DOHH2 (cell line): ENCODE results near the gene HSPA4.

Source experiments
- H3F3A ChIP-seq: fragments of 200-600 bp; sonication (generic), shearing (Covaris generic); 2 replicates; pipeline ENCODE4 v1.6.0; 2016; ENCODE audit warnings: antibody characterized with exemption, mild to moderate bottlenecking; ENCODE audit not compliant: control insufficient read depth, insufficient read depth
- H3K27ac ChIP-seq: fragments of 200-600 bp; sonication (generic); 2 replicates; pipeline ENCODE4 v1.5.1; 2014; ENCODE audit warnings: low read depth, mild to moderate bottlenecking, low read length, moderate library complexity
- H3K27me3 ChIP-seq: fragments of 200-600 bp; sonication (generic); 2 replicates; pipeline ENCODE4 v1.6.1; 2014; ENCODE audit warnings: mild to moderate bottlenecking, low read length, mixed read lengths; ENCODE audit not compliant: control insufficient read depth
- H3K36me3 ChIP-seq: fragments of 200-600 bp; sonication (generic); 2 replicates; pipeline ENCODE4 v1.6.1; 2014; ENCODE audit warnings: mild to moderate bottlenecking, low read length, moderate library complexity, mixed read lengths; ENCODE audit not compliant: control insufficient read depth
- H3K4me1 ChIP-seq: fragments of 200-600 bp; sonication (generic); 2 replicates; pipeline ENCODE4 v1.6.1; 2014; ENCODE audit warnings: mild to moderate bottlenecking, low read length, mixed read lengths; ENCODE audit not compliant: control insufficient read depth
- H3K4me2 ChIP-seq: fragments of 200-600 bp; sonication (generic); 2 replicates; pipeline ENCODE4 v1.6.0; 2014; ENCODE audit warnings: mild to moderate bottlenecking, low read length, moderate library complexity
- H3K4me3 ChIP-seq: fragments of 200-600 bp; sonication (generic); 2 replicates; pipeline ENCODE4 v1.5.1; 2014; ENCODE audit warnings: mild to moderate bottlenecking, low read length, mixed read lengths
- H3K79me2 ChIP-seq: fragments of 200-600 bp; sonication (generic); 2 replicates; pipeline ENCODE4 v1.6.1; 2014; ENCODE audit warnings: mild to moderate bottlenecking, low read length, mixed read lengths; ENCODE audit not compliant: control insufficient read depth
- H3K9me2 ChIP-seq: fragments of 200-600 bp; sonication (generic); replicated peaks from 2 replicates; pipeline ENCODE4 v1.6.1; 2014; ENCODE audit warnings: mild to moderate bottlenecking, low read length, mixed read lengths; ENCODE audit not compliant: control insufficient read depth
- H3K9me3 ChIP-seq: fragments of 200-600 bp; sonication (generic); 2 replicates; pipeline ENCODE4 v1.6.1; 2014; ENCODE audit warnings: antibody characterized with exemption, low read length, mixed read lengths; ENCODE audit not compliant: control insufficient read depth, insufficient read depth
- H4K20me1 ChIP-seq: fragments of 200-600 bp; sonication (generic); 2 replicates; pipeline ENCODE4 v1.6.0; 2014; ENCODE audit warnings: low read depth, mild to moderate bottlenecking, antibody characterized with exemption, low read length, moderate library complexity; ENCODE audit not compliant: control insufficient read depth, insufficient read depth
- EZH2phosphoT487 ChIP-seq: fragments of 200-600 bp; sonication (generic); IDR thresholded peaks from 2 replicates; pipeline ENCODE4 v1.6.1; 2017; ENCODE audit warnings: borderline replicate concordance, mild to moderate bottlenecking, antibody characterized with exemption, low read length, moderate library complexity, mixed read lengths
- TF ChIP-seq, protein P1 (sequence below): fragments of 200-600 bp; sonication (generic); IDR thresholded peaks from one replicate; pipeline ENCODE4 v1.5.1; 2014; ENCODE audit warnings: antibody characterized with exemption, mild to moderate bottlenecking, low read depth, low read length; ENCODE audit not compliant: poor library complexity, severe bottlenecking

HSPA4 gene

DNA sequence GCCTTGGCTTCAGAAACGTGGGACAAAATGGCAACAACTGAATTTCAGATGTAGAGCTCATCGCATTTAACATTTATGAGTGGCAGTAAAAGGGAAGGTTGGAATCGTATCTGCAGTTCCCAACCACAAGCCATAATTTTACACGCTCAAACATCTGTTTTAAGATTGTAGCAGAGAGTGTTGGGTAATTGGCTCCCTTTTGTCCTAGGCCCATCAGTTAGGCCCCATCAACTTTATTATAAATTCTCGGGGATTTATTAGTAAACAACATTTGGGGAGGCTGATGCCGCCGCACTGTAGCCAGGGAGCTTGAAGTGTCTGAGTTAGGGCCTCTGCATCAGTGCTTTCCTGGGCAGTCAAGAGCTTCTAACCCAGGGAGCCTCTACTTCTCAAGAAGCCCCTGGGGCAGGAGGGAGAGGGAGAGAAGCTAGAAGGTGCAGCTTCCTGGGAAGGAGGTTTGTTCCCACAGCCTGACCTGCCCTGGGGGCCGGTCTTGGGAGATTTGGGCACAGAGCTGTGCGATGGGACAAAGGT, 66.2 kb downstream of the HSPA4 start:
- no peaks in the 10 kb centered on the region for H3K9me2 ChIP-seq
- no peaks in the 10 kb centered on the region for H3K9me3 ChIP-seq
- no peak for TF ChIP-seq EZH2phosphoT487
- TF ChIP-seq, protein P1, sequence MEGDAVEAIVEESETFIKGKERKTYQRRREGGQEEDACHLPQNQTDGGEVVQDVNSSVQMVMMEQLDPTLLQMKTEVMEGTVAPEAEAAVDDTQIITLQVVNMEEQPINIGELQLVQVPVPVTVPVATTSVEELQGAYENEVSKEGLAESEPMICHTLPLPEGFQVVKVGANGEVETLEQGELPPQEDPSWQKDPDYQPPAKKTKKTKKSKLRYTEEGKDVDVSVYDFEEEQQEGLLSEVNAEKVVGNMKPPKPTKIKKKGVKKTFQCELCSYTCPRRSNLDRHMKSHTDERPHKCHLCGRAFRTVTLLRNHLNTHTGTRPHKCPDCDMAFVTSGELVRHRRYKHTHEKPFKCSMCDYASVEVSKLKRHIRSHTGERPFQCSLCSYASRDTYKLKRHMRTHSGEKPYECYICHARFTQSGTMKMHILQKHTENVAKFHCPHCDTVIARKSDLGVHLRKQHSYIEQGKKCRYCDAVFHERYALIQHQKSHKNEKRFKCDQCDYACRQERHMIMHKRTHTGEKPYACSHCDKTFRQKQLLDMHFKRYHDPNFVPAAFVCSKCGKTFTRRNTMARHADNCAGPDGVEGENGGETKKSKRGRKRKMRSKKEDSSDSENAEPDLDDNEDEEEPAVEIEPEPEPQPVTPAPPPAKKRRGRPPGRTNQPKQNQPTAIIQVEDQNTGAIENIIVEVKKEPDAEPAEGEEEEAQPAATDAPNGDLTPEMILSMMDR, result no peak
- peaks cover 17% of the 10 kb centered on the region for H3K4me1 ChIP-seq
- no peak overlapping the region for H3K4me2 ChIP-seq
- no peaks in the 10 kb centered on the region for H4K20me1 ChIP-seq
- H3K27me3 ChIP-seq, result no peaks in the 10 kb centered on the region
- H3K79me2 ChIP-seq, result no peaks in the 10 kb centered on the region
- H3K4me3 ChIP-seq, result no peak overlapping the region
- no peaks in the 10 kb centered on the region for H3K36me3 ChIP-seq
- no peak overlapping the region for H3K27ac ChIP-seq
- H3F3A ChIP-seq, result no peaks in the 10 kb centered on the region

DNA sequence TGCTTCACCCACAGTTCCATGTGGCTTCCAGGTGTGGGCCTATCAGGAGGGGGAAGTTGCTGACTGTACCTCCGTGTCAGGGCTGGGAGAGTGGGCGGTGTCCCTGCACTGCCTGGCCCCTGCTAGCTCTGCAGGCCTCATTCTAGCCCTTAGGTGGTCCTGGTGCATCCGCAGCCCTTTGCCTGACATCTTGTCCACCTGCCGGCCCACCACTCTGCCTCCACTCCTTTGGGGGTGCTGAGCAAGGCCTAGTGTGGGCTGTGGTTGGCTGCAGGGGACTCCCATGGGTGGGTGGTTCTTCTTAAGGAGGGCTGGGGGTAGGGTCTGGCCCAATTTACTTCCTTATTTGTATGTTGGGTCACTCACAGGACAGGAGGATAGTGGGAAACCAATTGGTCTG, 66.9 kb downstream of the HSPA4 start:
- Histone ChIP-seq H3K9me3 (no peaks in the 10 kb centered on the region), H3K27me3 (no peaks in the 10 kb centered on the region), H3K4me3 (no peak overlapping the region), H4K20me1 (no peaks in the 10 kb centered on the region), H3K4me1 (peaks cover 12% of the 10 kb centered on the region), H3K79me2 (no peaks in the 10 kb centered on the region), H3K36me3 (no peaks in the 10 kb centered on the region), H3K4me2 (no peak overlapping the region), H3K9me2 (no peaks in the 10 kb centered on the region), H3F3A (no peaks in the 10 kb centered on the region), H3K27ac (no peak overlapping the region)
- TF ChIP-seq, protein P1, result no peak
- TF ChIP-seq EZH2phosphoT487, result no peak

DNA sequence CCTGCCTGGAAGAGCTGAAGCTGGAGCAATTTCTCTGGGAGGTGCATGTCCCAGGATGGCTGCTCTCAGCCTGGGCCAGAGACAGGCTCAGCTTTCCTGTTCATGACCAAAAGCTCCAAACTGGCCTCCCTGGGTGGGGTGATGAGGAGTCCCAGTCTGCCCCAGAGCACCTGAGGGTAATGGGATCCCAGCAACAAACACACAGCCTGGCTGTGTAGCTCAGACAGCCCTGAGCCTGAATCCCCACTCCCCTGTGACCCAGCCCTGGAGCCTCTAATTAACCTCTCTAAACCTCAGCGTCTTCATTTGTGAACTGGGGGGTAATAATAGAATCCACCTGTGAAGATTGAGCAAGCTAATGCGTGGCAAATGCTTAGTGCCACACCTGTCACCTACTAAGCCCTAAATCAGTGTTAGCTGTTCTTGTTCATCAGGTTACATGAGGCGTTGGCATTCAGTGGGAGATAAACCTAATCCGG, 67.5 kb downstream of the HSPA4 start:
- Histone ChIP-seq H3F3A (no peaks in the 10 kb centered on the region), H4K20me1 (no peaks in the 10 kb centered on the region), H3K27ac (no peak overlapping the region), H3K4me2 (no peak overlapping the region), H3K36me3 (no peaks in the 10 kb centered on the region), H3K4me3 (no peak overlapping the region), H3K27me3 (no peaks in the 10 kb centered on the region), H3K9me2 (no peaks in the 10 kb centered on the region), H3K79me2 (no peaks in the 10 kb centered on the region), H3K4me1 (peaks cover 12% of the 10 kb centered on the region), H3K9me3 (no peaks in the 10 kb centered on the region)
- TF ChIP-seq, protein P1, result no peak
- no peak for TF ChIP-seq EZH2phosphoT487
